SK-N-SH (cell line): ENCODE data around the gene APOO. TPM values are rescaled to one million over a fixed set of nuclear protein-coding genes. Genes with fewer than 3 reads are reported as not detected.

Experiments used
- CTCF ChIA-PET: fragments of 300-600, 350-600 bp; formaldehyde crosslinking; extraction: SDS; loops from one replicate; lab custom pipeline; 2021; lab: Yijun Ruan, JAX
- POLR2A ChIA-PET: fragments of 350-600 bp; sonication (Branson Sonifier 250); formaldehyde crosslinking; extraction: SDS; loops from one replicate; lab custom pipeline; 2020; ENCODE audit warnings: antibody characterized with exemption, inconsistent platforms; lab: Yijun Ruan, JAX
- DNase-seq: peaks from one replicate; pipeline ENCODE4 v3.0.0; 2012
- H2AFZ ChIP-seq: fragments of 200-600 bp; sonication (generic); 2 replicates; pipeline ENCODE4 v1.8.1; 2016; ENCODE audit warnings: antibody characterized with exemption, mild to moderate bottlenecking, low read depth
- H3F3A ChIP-seq: fragments of 200-600 bp; sonication (generic); replicated peaks from 2 replicates; pipeline ENCODE3; 2016; ENCODE audit warnings: antibody characterized with exemption, mild to moderate bottlenecking; ENCODE audit not compliant: insufficient read depth
- H3K27ac ChIP-seq, 2 experiments: fragments of 200-500 bp in 1 of 2; fragments of 200-600 bp in 1 of 2; sonication (Bioruptor generic) in 1 of 2; sonication (generic), shearing (Covaris generic) in 1 of 2; 2 replicates each; pipeline versions ENCODE4 v1.5.1 to v1.6.1; 2014 to 2016; ENCODE audit warnings: low read depth in 2 of 2, inconsistent platforms in 1 of 2, low read length in 1 of 2, mild to moderate bottlenecking in 1 of 2, mixed read lengths in 1 of 2
- H3K27me3 ChIP-seq: fragments of 200-600 bp; sonication (generic), shearing (Covaris generic); 2 replicates; pipeline ENCODE4 v1.6.1; 2016; ENCODE audit warnings: mixed run types; ENCODE audit not compliant: insufficient read depth
- H3K36me3 ChIP-seq, 2 experiments: fragments of 200-500 bp in 1 of 2; fragments of 200-600 bp in 1 of 2; sonication (Bioruptor generic) in 1 of 2; sonication (generic) in 1 of 2; replicated peaks in 1 of 2; 2 replicates each; pipeline versions ENCODE3 to v1.5.1; 2014 to 2016; ENCODE audit warnings: low read length in 1 of 2, mild to moderate bottlenecking in 1 of 2; ENCODE audit not compliant: insufficient read depth in 2 of 2, control insufficient read depth in 1 of 2
- H3K4me1 ChIP-seq, 2 experiments: fragments of 200-500 bp in 1 of 2; fragments of 200-600 bp in 1 of 2; sonication (Bioruptor generic) in 1 of 2; sonication (generic), shearing (Covaris generic) in 1 of 2; 2 replicates each; pipeline versions ENCODE4 v1.5.1 to v1.6.1; 2014 to 2016; ENCODE audit warnings: low read depth in 1 of 2, low read length in 1 of 2, mixed run types in 1 of 2; ENCODE audit not compliant: insufficient read depth in 2 of 2, control insufficient read depth in 1 of 2
- H3K4me2 ChIP-seq: fragments of 200-600 bp; sonication (generic), shearing (Covaris generic); 2 replicates; pipeline ENCODE4 v1.6.1; 2017; ENCODE audit warnings: mixed run types
- H3K4me3 ChIP-seq, 2 experiments: fragments of 200-500 bp in 1 of 2; fragments of 200-600 bp in 1 of 2; sonication (Bioruptor generic) in 1 of 2; sonication (generic), shearing (Covaris generic) in 1 of 2; 2 replicates each; pipeline versions ENCODE4 v1.5.1 to v1.8.1; 2014 to 2016; ENCODE audit warnings: low read depth in 2 of 2, inconsistent platforms in 1 of 2, low read length in 1 of 2, mild to moderate bottlenecking in 1 of 2, mixed read lengths in 1 of 2, moderate library complexity in 1 of 2
- H3K79me2 ChIP-seq: fragments of 200-600 bp; sonication (generic); 2 replicates; pipeline ENCODE4 v1.8.1; 2017; ENCODE audit warnings: mild to moderate bottlenecking; ENCODE audit not compliant: insufficient read depth
- H3K9ac ChIP-seq: fragments of 200-600 bp; sonication (generic); 2 replicates; pipeline ENCODE4 v1.6.1; 2017; ENCODE audit warnings: mixed run types
- H3K9me2 ChIP-seq: fragments of 200-600 bp; sonication (generic); 2 replicates; pipeline ENCODE4 v1.6.1; 2017; ENCODE audit warnings: mixed run types
- H3K9me3 ChIP-seq: fragments of 200-600 bp; sonication (generic); 2 replicates; pipeline ENCODE4 v1.6.1; 2017; ENCODE audit warnings: mixed run types, mild to moderate bottlenecking, moderate library complexity
- H4K20me1 ChIP-seq: fragments of 200-600 bp; sonication (generic); 2 replicates; pipeline ENCODE4 v1.6.1; 2017; ENCODE audit warnings: mild to moderate bottlenecking, mixed run types; ENCODE audit not compliant: insufficient read depth
- FOXM1 ChIP-seq: IDR thresholded peaks from 2 replicates; pipeline ENCODE4 v1.4.0; 2012; ENCODE audit warnings: low read depth, mild to moderate bottlenecking
- JUND ChIP-seq: IDR thresholded peaks from 2 replicates; pipeline ENCODE4 v1.4.0; 2012
- REST ChIP-seq: IDR thresholded peaks from 2 replicates; pipeline ENCODE4 v1.6.1; 2012; ENCODE audit warnings: mild to moderate bottlenecking, low read depth, low read length, moderate library complexity
- RFX5 ChIP-seq: IDR thresholded peaks from 2 replicates; pipeline ENCODE4 v1.6.1; 2012; ENCODE audit warnings: mild to moderate bottlenecking, improper control_type of control experiment, low read length
- RXRA ChIP-seq: IDR thresholded peaks from 2 replicates; pipeline ENCODE4 v1.4.0; 2012; ENCODE audit warnings: low read depth, mild to moderate bottlenecking, borderline replicate concordance
- TAF1 ChIP-seq: IDR thresholded peaks from 2 replicates; pipeline ENCODE4 v1.6.1; 2012; ENCODE audit warnings: low read depth, mild to moderate bottlenecking, low read length, moderate library complexity, borderline replicate concordance
- TEAD4 ChIP-seq: IDR thresholded peaks from 2 replicates; pipeline ENCODE4 v1.4.0; 2012; ENCODE audit warnings: mild to moderate bottlenecking, borderline replicate concordance; ENCODE audit not compliant: insufficient read depth
- YY1 ChIP-seq: IDR thresholded peaks from 2 replicates; pipeline ENCODE4 v1.4.0; 2012; ENCODE audit warnings: low read depth, mild to moderate bottlenecking
- WGBS: methylation state at CpG from one replicate; pipeline ENCODE4 v1.1.6; 2017; ENCODE audit warnings: low lambda C conversion rate; 5-methylcytosine and 5-hydroxymethylcytosine counted together
- polyA plus RNA-seq, 3 experiments: library from polyadenylated mRNA; depleted of rRNA; stranded (reverse); fragments of >200 nt; gene quantifications; 2 replicates each; pipeline ENCODE4 v1.2.3, GENCODE V29; 2012
- TF ChIP-seq, protein P1 (sequence below): IDR thresholded peaks from 2 replicates; pipeline ENCODE4; 2012
- TF ChIP-seq, protein P2 (sequence below): fragments of 200-600 bp; sonication (generic); IDR thresholded peaks from 2 replicates; pipeline ENCODE4 v1.6.1; 2017; ENCODE audit warnings: antibody characterized with exemption, mild to moderate bottlenecking, moderate library complexity
- TF ChIP-seq, protein P3 (sequence below): fragments of 150-350 bp; IDR thresholded peaks from 2 replicates; pipeline ENCODE4 v1.6.1; 2017; ENCODE audit warnings: antibody characterized with exemption, low read length, low read depth, borderline replicate concordance
- TF ChIP-seq, protein P4 (sequence below): IDR thresholded peaks from 2 replicates; pipeline ENCODE4 v1.4.0; 2012; ENCODE audit warnings: low read depth, borderline replicate concordance

APOO gene
- polyA plus RNA-seq, 1 of the 3 experiments (the other 2 are of a cell fraction): 22.0 TPM

DNA sequence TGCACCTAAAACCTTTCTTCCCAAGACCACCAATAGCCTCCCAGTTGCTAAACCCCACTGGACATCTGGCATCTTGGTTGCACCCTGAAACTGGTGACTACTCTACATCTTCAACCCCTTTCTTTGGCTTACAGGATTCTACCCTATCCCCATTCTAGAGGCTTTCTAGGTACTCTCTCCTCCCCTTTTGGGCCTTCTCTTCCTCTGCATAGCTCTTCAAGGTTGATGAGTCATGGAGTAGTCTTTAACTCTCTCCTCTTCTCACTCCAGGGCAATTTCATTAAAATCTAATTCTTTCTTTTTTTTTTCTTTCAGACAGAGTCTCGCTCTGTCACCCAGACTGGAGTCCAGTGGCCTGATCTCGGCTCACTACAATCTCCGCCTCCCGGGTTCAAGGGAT is 16.8 kb downstream of the APOO start:
- Histone ChIP-seq H3K9ac (no peak overlapping the region), H3K9me2 (no peaks in the 10 kb centered on the region), H2AFZ (no peak overlapping the region), H3K27ac (no peak overlapping the region), H3K27me3 (peaks cover 5% of the 10 kb centered on the region; the same call in 1 of the 2 replicates), H4K20me1 (no peaks in the 10 kb centered on the region), H3K79me2 (no peaks in the 10 kb centered on the region; the same call in 1 of the 2 replicates), H3K9me3 (no peaks in the 10 kb centered on the region), H3K4me3 (no peak overlapping the region), H3K4me2 (no peak overlapping the region), H3F3A (peaks cover 4% of the 10 kb centered on the region), H3K4me1 (no peaks in the 10 kb centered on the region; a peak in 1 of 4 replicates), H3K36me3 (no peaks in the 10 kb centered on the region)
- POLR2A ChIA-PET: no interaction called here
- CTCF ChIA-PET: interaction anchor here (4.6 kb wide), 1 partner anchor 11 kb away, joined by 21 read pairs; no protein-coding TSS in a partner anchor
- TF ChIP-seq, protein P1, sequence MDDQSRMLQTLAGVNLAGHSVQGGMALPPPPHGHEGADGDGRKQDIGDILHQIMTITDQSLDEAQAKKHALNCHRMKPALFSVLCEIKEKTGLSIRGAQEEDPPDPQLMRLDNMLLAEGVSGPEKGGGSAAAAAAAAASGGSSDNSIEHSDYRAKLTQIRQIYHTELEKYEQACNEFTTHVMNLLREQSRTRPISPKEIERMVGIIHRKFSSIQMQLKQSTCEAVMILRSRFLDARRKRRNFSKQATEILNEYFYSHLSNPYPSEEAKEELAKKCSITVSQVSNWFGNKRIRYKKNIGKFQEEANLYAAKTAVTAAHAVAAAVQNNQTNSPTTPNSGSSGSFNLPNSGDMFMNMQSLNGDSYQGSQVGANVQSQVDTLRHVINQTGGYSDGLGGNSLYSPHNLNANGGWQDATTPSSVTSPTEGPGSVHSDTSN: no peak
- TF ChIP-seq TAF1 (no peak), TEAD4 (no peak), RXRA (no peak), YY1 (no peak)
- 71% methylated on average over 4 of the region's 4 CpGs for WGBS
- DNase-seq: no peak

DNA sequence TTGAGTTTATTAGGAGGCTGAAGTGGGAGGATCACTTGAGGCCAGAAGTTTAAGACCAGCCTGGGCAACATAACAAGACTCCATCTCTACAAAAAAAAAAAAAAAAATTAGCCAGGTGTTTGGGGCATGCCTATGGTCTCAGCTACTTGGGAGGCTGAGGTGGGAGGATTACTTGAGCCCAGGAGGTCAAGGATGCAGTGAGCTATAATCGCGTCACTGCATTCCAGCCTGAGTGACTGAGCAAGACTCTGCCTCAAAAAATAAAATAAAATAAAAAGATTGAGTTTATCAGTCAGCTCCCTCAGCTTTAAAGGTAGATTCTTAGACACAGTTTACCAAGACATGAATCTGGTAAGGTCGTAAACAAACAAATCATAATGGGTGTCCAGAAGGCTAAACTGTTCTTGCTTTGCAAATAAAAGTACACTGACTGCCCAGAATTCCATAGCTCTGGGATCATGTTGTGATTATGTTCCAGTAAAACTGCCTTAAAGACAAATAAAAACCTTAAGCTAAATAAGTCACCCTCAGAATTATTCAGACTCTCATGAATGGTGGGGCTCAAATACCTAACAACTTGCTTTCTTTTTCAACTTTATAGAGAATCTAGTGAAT is 18.7 kb downstream of the APOO start:
- Histone ChIP-seq H4K20me1 (no peaks in the 10 kb centered on the region), H2AFZ (no peak overlapping the region), H3K36me3 (no peaks in the 10 kb centered on the region), H3K4me2 (no peak overlapping the region), H3K27me3 (peaks cover 5% of the 10 kb centered on the region; the same call in 1 of the 2 replicates), H3K4me1 (peaks cover 0 to 9% of the 10 kb centered on the region in 2 experiments; a peak in 1 of 4 replicates), H3K9ac (no peak overlapping the region), H3K9me3 (no peaks in the 10 kb centered on the region), H3K4me3 (no peak overlapping the region), H3F3A (peaks cover 10% of the 10 kb centered on the region), H3K27ac (peak overlapping the region in 1 of 2 experiments; percentile 40; a peak in 1 of 4 replicates), H3K9me2 (no peaks in the 10 kb centered on the region), H3K79me2 (no peaks in the 10 kb centered on the region; the same call in 1 of the 2 replicates)
- no peak for DNase-seq
- 33% methylated on average over 3 of the region's 3 CpGs for whole genome bisulfite sequencing
- POLR2A ChIA-PET: no interaction called here
- TF ChIP-seq JUND (no peak), FOXM1 (no peak), REST (no peak), RFX5 (no peak)
- TF ChIP-seq, protein P2, sequence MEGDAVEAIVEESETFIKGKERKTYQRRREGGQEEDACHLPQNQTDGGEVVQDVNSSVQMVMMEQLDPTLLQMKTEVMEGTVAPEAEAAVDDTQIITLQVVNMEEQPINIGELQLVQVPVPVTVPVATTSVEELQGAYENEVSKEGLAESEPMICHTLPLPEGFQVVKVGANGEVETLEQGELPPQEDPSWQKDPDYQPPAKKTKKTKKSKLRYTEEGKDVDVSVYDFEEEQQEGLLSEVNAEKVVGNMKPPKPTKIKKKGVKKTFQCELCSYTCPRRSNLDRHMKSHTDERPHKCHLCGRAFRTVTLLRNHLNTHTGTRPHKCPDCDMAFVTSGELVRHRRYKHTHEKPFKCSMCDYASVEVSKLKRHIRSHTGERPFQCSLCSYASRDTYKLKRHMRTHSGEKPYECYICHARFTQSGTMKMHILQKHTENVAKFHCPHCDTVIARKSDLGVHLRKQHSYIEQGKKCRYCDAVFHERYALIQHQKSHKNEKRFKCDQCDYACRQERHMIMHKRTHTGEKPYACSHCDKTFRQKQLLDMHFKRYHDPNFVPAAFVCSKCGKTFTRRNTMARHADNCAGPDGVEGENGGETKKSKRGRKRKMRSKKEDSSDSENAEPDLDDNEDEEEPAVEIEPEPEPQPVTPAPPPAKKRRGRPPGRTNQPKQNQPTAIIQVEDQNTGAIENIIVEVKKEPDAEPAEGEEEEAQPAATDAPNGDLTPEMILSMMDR: no peak
- TF ChIP-seq, protein P3, sequence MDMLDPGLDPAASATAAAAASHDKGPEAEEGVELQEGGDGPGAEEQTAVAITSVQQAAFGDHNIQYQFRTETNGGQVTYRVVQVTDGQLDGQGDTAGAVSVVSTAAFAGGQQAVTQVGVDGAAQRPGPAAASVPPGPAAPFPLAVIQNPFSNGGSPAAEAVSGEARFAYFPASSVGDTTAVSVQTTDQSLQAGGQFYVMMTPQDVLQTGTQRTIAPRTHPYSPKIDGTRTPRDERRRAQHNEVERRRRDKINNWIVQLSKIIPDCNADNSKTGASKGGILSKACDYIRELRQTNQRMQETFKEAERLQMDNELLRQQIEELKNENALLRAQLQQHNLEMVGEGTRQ: no peak
- TF ChIP-seq, protein P1: no peak
- TF ChIP-seq, protein P4, sequence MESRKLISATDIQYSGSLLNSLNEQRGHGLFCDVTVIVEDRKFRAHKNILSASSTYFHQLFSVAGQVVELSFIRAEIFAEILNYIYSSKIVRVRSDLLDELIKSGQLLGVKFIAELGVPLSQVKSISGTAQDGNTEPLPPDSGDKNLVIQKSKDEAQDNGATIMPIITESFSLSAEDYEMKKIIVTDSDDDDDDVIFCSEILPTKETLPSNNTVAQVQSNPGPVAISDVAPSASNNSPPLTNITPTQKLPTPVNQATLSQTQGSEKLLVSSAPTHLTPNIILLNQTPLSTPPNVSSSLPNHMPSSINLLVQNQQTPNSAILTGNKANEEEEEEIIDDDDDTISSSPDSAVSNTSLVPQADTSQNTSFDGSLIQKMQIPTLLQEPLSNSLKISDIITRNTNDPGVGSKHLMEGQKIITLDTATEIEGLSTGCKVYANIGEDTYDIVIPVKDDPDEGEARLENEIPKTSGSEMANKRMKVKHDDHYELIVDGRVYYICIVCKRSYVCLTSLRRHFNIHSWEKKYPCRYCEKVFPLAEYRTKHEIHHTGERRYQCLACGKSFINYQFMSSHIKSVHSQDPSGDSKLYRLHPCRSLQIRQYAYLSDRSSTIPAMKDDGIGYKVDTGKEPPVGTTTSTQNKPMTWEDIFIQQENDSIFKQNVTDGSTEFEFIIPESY: no peak
- CTCF ChIA-PET: interaction anchor here (1.5 to 4.6 kb wide), 2 partner anchors 13 to 16 kb away, joined by 5 to 21 read pairs; no protein-coding TSS in a partner anchor
